GM13976 (cell line): ENCODE measurements around the gene ZBTB7B.

Source experiments
- DNase-seq: peaks from one replicate; pipeline ENCODE4 v3.0.0; 2012; ENCODE audit warnings: low spot score
- in situ Hi-C: fragments of 300-500 bp; cut with MboI; formaldehyde crosslinking; loops from one replicate; pipeline ENCODE4 v1.12.0; 2022; ENCODE audit warnings: low sequenced_read_pairs, mixed read lengths, inconsistent platforms; ENCODE audit not compliant: unreplicated experiment
- TF ChIP-seq, protein P1 (sequence below): IDR thresholded peaks from 2 replicates; pipeline ENCODE4 v1.5.1; 2012; ENCODE audit warnings: borderline replicate concordance, mild to moderate bottlenecking; ENCODE audit not compliant: insufficient read depth; ENCODE audit errors: extremely low read depth, missing control alignments, control extremely low read depth

The ZBTB7B gene

DNA sequence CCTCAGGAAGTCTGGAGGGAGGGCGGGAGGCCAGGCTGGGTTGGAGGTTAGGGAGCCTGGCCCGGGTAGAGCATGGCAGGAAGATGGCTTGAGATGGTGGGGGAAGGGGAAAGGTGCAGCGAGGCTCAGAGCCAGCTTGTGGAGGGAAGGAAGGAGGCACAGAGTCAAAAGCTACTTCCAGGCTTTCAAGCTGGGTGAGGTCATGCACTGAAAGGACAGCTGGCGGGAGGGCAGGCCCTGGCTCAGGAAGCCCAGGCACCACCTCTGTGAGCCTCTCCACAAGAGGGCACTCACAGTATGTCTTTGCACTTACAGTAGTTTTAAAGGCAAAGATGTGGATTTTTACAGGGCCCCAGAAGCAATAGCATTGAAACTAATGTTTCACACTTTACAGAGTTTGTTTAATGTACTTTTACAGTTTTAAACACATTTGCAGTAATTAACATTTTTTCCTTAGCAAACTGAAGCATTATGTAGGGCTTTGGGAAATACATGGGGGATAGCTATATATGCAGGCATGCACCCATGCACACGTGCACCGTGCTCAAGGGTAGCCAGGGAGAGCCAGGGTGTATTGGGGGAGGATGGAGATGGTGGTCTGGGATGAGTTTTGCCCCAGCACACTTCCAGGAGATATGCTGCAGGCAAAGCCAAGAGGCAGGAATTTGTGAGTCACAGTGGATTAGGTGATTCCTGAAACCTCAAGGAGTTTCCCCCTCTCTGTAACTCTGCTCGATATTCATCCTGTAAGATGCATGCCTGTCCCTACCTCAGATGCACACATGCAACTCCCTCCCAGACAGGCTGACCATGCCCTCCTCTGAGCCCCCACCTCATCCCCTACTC, 42.4 kb downstream of the ZBTB7B start:
- peak; percentile 83 for DNase-seq
- TF ChIP-seq, protein P1, sequence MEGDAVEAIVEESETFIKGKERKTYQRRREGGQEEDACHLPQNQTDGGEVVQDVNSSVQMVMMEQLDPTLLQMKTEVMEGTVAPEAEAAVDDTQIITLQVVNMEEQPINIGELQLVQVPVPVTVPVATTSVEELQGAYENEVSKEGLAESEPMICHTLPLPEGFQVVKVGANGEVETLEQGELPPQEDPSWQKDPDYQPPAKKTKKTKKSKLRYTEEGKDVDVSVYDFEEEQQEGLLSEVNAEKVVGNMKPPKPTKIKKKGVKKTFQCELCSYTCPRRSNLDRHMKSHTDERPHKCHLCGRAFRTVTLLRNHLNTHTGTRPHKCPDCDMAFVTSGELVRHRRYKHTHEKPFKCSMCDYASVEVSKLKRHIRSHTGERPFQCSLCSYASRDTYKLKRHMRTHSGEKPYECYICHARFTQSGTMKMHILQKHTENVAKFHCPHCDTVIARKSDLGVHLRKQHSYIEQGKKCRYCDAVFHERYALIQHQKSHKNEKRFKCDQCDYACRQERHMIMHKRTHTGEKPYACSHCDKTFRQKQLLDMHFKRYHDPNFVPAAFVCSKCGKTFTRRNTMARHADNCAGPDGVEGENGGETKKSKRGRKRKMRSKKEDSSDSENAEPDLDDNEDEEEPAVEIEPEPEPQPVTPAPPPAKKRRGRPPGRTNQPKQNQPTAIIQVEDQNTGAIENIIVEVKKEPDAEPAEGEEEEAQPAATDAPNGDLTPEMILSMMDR = peak; percentile 74
- in situ Hi-C loops = no loop called here

DNA sequence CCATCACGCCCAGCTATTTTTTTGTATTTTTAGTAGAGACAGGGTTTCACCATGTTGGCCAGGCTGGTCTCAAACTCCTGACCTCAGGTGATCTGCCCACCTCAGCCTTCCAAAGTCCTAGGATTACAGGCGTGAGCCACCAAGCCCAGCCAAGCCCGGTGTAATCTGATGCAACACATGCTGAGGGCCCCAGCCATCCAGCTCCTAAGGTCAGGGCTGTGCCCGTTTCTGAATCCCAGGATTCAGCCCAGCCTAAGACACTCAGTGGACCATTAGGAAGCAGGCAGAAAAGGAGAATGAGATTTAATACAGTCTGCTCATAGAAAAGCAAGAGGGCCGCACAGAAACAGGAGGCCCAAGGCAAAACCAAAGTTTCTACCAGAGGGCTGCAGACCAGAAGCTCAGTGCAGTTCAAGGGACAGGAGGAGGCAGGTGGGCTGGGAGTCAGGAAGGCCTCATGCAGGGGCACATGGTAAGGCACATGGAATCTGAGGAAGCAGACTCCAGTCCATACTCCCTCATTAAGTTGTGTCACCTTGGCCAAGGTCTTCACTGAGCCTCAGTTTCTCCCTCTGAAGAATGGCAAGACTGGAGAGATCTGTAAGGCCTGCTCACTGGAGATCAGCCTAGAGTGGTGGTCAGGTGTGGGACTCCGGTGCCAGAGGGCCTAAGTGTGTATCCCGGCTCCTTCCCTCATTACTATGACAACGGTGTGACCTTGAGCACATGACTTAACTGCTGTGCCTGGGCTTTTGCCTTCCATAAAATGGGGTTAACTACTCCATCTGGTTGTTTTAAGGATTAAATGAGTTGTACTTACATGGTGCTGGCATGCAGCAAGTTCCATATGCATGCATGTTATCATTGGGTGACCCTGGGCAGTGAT, 46.1 kb downstream of the ZBTB7B start:
- TF ChIP-seq, protein P1 = no peak
- in situ Hi-C loops = no loop called here
- DNase-seq = no peak

GRCh38 chr1:155049651-155050559, 47.3 kb downstream of the ZBTB7B start:
- TF ChIP-seq, protein P1 = no peak
- in situ Hi-C loops = loop anchor here (25.0 kb wide), 1 partner anchor 488 kb away; the partner anchor contains the start of genes CHRNB2 and UBE2Q1
- DNase-seq = no peak

DNA sequence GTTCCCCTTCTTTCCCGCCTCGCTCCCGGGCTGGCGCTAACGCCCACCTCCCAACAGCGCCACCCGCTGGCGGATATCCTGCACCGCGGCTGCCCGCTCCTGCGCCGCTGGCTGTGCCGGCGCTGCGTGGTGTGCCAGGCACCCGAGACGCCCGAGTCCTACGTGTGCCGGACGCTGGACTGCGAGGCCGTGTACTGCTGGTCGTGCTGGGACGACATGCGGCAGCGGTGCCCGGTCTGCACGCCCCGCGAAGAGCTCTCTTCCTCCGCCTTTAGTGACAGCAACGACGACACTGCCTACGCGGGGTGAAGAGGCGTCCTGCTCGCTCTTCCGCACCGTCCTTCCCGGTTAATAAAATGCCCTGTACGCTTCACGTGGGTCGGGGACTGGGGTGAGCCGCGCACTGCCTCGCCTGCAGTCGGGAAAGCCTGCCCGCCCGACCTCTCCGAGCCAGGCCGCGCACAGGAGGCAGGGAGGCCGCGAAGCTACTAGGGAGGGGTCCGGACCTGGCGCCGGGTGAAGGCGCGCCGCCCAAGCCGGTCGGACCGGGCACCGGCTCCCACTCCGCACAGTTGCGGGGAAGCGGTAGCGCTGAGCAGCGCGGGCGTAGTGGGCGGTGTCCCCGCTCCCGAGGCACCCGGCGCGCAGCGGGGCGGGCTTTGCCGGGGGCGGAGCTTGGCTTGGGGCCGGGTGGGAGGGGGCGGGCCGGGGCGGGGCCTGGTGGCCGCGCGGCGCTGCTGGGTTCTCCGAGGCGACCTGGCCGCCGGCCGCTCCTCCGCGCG, 48.1 kb downstream of the ZBTB7B start, which contains the start of gene ADAM15:
Gene ADAM15 (plus strand): TSS at position 757 of the 782 bp plus-strand sequence. CDS start 71 bp downstream, outside the sequence.
- TF ChIP-seq, protein P1 = peak; percentile 99
- in situ Hi-C loops = loop anchor here (25.0 kb wide), 1 partner anchor 488 kb away; the partner anchor contains the start of genes CHRNB2 and UBE2Q1
- DNase-seq = peak; percentile 99

GRCh38 chr1:155051342-155051776, 48.8 kb downstream of the ZBTB7B start:
- in situ Hi-C loops = loop anchor here (25.0 kb wide), 1 partner anchor 489 kb away; the partner anchor contains the start of genes CHRNB2 and UBE2Q1
- TF ChIP-seq, protein P1 = no peak
- no peak for DNase-seq
